ENCODE measurements around the gene SYNGAP1. TPM values are rescaled to one million over a fixed set of nuclear protein-coding genes. Genes with fewer than 3 reads are reported as not detected.

SYNGAP1 gene
- total and polyA plus RNA-seq, 9 of the 15 experiments (the other 6 are each of a cell fraction or from before 2014, with no cell fraction given): 0.01 to 22.8 (median 3.2) TPM

GRCh38 chr6:33384581-33385020 lies 35.3 kb upstream of the SYNGAP1 start:
- peak overlapping the region; percentile 54; the same call in 1 of the 2 replicates for H3K4me2 ChIP-seq (ENCODE audit: insufficient read depth, low read length)
- no peak overlapping the region; a peak in 1 of 4 replicates for H3K9ac ChIP-seq (ENCODE audit: insufficient read depth in 1 of 2, low read depth in 2 of 2, low read length in 2 of 2)
- no peaks in the 10 kb centered on the region for H3K9me3 ChIP-seq (replicated peaks; ENCODE audit: control insufficient read depth, insufficient read depth, low read depth, low read length)
- in situ Hi-C loops (cut with MboI): no loop called here
- H3K4me1 ChIP-seq (replicated peaks in 1 of 2; ENCODE audit: control insufficient read depth in 2 of 2, insufficient read depth in 2 of 2, low read length in 2 of 2): peaks cover 11 to 15% of the 10 kb centered on the region in 2 experiments
- no TSS peak for BruUV-seq (replicated peaks)
- H4K20me1 ChIP-seq (replicated peaks; ENCODE audit: control insufficient read depth, insufficient read depth, low read length): no peaks in the 10 kb centered on the region
- DNase-seq (ENCODE audit: extremely low read depth in 1 of 4, low spot score in 3 of 4) (peak; percentile 41 to 55 (median 44)), FAIRE-seq (peak; percentile 46), ATAC-seq (peak; percentile 69)
- POLR2A ChIA-PET: interaction anchor here (0.6 to 1.0 kb wide), 2 partner anchors 86 to 351 kb away, joined by 3 read pairs; partner anchors contain the start of gene RGL2
- no peaks in the 10 kb centered on the region for H3K27me3 ChIP-seq (ENCODE audit: control insufficient read depth in 2 of 2, insufficient read depth in 2 of 2, low read length in 2 of 2)
- no peak overlapping the region for H3K27ac ChIP-seq (ENCODE audit: extremely low read depth, low read depth, low read length)
- no peaks in the 10 kb centered on the region for H3K9me1 ChIP-seq (ENCODE audit: control insufficient read depth, insufficient read depth, low read length)
- H3K4me3 ChIP-seq: no peak overlapping the region
- 16% methylated on average over 4 of the region's 4 CpGs for WGBS (ENCODE audit: insufficient coverage, low coverage, missing lambda C conversion rate)
- H2AFZ ChIP-seq (ENCODE audit: low read depth, low read length): peak overlapping the region; percentile 90
- CTCF ChIA-PET (ENCODE audit: low intra/inter-chr PET ratio): interaction anchor here (0.6 kb wide), 2 partner anchors 46 to 263 kb away, joined by 3 read pairs; no protein-coding TSS in a partner anchor
- H3K36me3 ChIP-seq (ENCODE audit: control insufficient read depth, insufficient read depth, low read length): no peaks in the 10 kb centered on the region
- H3K79me2 ChIP-seq (ENCODE audit: control insufficient read depth, insufficient read depth, low read length): no peaks in the 10 kb centered on the region
- intact Hi-C loops (cut with micrococcal nuclease): no loop called here
- TF ChIP-seq SMAD4 (CRISPR knock-in tag; conservative IDR thresholded peaks at IDR 0.05) (0 out of 2 replicates have a peak, but pooled peaks have one; percentile 33), PKNOX1 (IDR thresholded peaks at IDR 0.05) (peak; percentile 65), MAZ (CRISPR knock-in tag; conservative IDR thresholded peaks at IDR 0.05 in 1 of 2, IDR thresholded peaks at IDR 0.05 in 1 of 2) (peak in 1 of 2 experiments; percentile 34; a peak in 1 of 4 replicates), ZBTB2 (IDR thresholded peaks at IDR 0.05) (no peak), TCF7 (IDR thresholded peaks at IDR 0.05; ENCODE audit: borderline replicate concordance) (no peak), MEIS2 (IDR thresholded peaks at IDR 0.05; ENCODE audit: partially characterized antibody) (peak; percentile 89), MTA1 (IDR thresholded peaks at IDR 0.05; ENCODE audit: borderline replicate concordance) (no peak), ARNT (IDR thresholded peaks at IDR 0.05) (0 out of 4 replicates have a peak, but pooled peaks of 1 of the 2 experiments have one; percentile 36), EP300 (IDR thresholded peaks at IDR 0.05; ENCODE audit: low read length) (peak; percentile 15; the same call in 1 of the 2 replicates), MTA2 (IDR thresholded peaks at IDR 0.05; ENCODE audit: low read depth) (no peak), ATF1 (CRISPR knock-in tag; IDR thresholded peaks at IDR 0.05) (no peak), ATF1 (tag; IDR thresholded peaks at IDR 0.05) (peak; percentile 47; the same call in 1 of the 2 replicates), GTF2F1 (IDR thresholded peaks at IDR 0.05; ENCODE audit: low read depth, low read length) (no peak), PBX2 (CRISPR knock-in tag; IDR thresholded peaks at IDR 0.05; ENCODE audit: low read depth) (no peak), PBX2 (tag; conservative IDR thresholded peaks at IDR 0.05; ENCODE audit: low read depth) (peak; percentile 86), KLF6 (CRISPR knock-in tag; IDR thresholded peaks at IDR 0.05; ENCODE audit: borderline replicate concordance) (no peak), FOXK2 (conservative IDR thresholded peaks at IDR 0.05 in 1 of 2, IDR thresholded peaks at IDR 0.05 in 1 of 2; ENCODE audit: low read depth in 2 of 2) (0 out of 4 replicates have a peak, but pooled peaks of 1 of the 2 experiments have one; percentile 15), ATF7 (IDR thresholded peaks at IDR 0.05) (no peak), CC2D1A (IDR thresholded peaks at IDR 0.05) (no peak)
